Parathyroid adenoma (tissue), 2 donors: ENCODE data around the gene SMARCD1.

ENCODE experiments used
- H2AFZ ChIP-seq: fragments of 300-600 bp; sonication (generic); one replicate; pipeline ENCODE4 v1.7.0; 2017; ENCODE audit warnings: antibody characterized with exemption, mild to moderate bottlenecking
- H3K27ac ChIP-seq: fragments of 300-600 bp; sonication (generic); one replicate; pipeline ENCODE4 v1.7.0; 2017
- H3K27me3 ChIP-seq: fragments of 300-600 bp; sonication (generic); one replicate; pipeline ENCODE4 v1.7.0; 2017; ENCODE audit warnings: low read length; ENCODE audit not compliant: control insufficient read depth, insufficient read depth
- H3K36me3 ChIP-seq: fragments of 300-600 bp; sonication (generic); one replicate; pipeline ENCODE4 v1.7.0; 2017; ENCODE audit warnings: low read length; ENCODE audit not compliant: control insufficient read depth, insufficient read depth
- H3K4me1 ChIP-seq: fragments of 300-600 bp; sonication (generic); one replicate; pipeline ENCODE4 v1.7.0; 2017; ENCODE audit warnings: control low read depth
- H3K4me2 ChIP-seq: fragments of 300-600 bp; sonication (generic); one replicate; pipeline ENCODE4 v1.7.0; 2017; ENCODE audit warnings: low read length
- H3K4me3 ChIP-seq: fragments of 300-600 bp; sonication (generic); one replicate; pipeline ENCODE4 v1.7.0; 2017; ENCODE audit warnings: low read depth, low read length
- H3K79me2 ChIP-seq: fragments of 300-600 bp; sonication (generic); one replicate; pipeline ENCODE4 v1.7.0; 2017; ENCODE audit warnings: control low read depth
- H3K9ac ChIP-seq: fragments of 300-600 bp; sonication (generic); one replicate; pipeline ENCODE4 v1.7.0; 2017; ENCODE audit warnings: mild to moderate bottlenecking
- H3K9me3 ChIP-seq: fragments of 300-600 bp; sonication (generic); one replicate; pipeline ENCODE4 v1.7.0; 2017; ENCODE audit warnings: low read length; ENCODE audit not compliant: control insufficient read depth
- CTCF ChIP-seq: fragments of 300-600 bp; sonication (generic); IDR thresholded peaks from one replicate; pipeline ENCODE4 v1.7.0; 2017; ENCODE audit warnings: antibody characterized with exemption, mild to moderate bottlenecking
- donor health status: primary hyperparathyroidism.

Gene SMARCD1

GRCh38 chr12:50120953-50121352, 35.8 kb downstream of the SMARCD1 start:
- H3K4me3 ChIP-seq, result no peak overlapping the region
- H3K9me3 ChIP-seq, result no peaks in the 10 kb centered on the region
- H3K27me3 ChIP-seq, result no peaks in the 10 kb centered on the region
- peaks cover 5% of the 10 kb centered on the region for H3K4me1 ChIP-seq
- no peak overlapping the region for H2AFZ ChIP-seq
- TF ChIP-seq CTCF, result no peak
- H3K4me2 ChIP-seq, result no peak overlapping the region
- no peaks in the 10 kb centered on the region for H3K36me3 ChIP-seq
- H3K9ac ChIP-seq, result no peak overlapping the region
- H3K27ac ChIP-seq, result no peak overlapping the region
- peaks cover 82% of the 10 kb centered on the region for H3K79me2 ChIP-seq

- H3K36me3 ChIP-seq, result no peaks in the 10 kb centered on the region
- TF ChIP-seq CTCF, result no peak
Observed at GRCh38 chr12:50121641-50122040, 36.5 kb downstream of the SMARCD1 start.

GRCh38 chr12:50123203-50123602, 38.1 kb downstream of the SMARCD1 start:
- no peak overlapping the region for H2AFZ ChIP-seq
- H3K9me3 ChIP-seq, result no peaks in the 10 kb centered on the region
- H3K27me3 ChIP-seq, result no peaks in the 10 kb centered on the region
- no peak overlapping the region for H3K4me2 ChIP-seq
- no peak overlapping the region for H3K27ac ChIP-seq
- no peak overlapping the region for H3K9ac ChIP-seq
- H3K4me3 ChIP-seq, result no peak overlapping the region
- H3K79me2 ChIP-seq, result peaks cover 72% of the 10 kb centered on the region
- peaks cover 2% of the 10 kb centered on the region for H3K4me1 ChIP-seq
- H3K36me3 ChIP-seq, result no peaks in the 10 kb centered on the region
- no peak for TF ChIP-seq CTCF

More at GRCh38 chr12:50121641-50122040, 36.5 kb downstream of the SMARCD1 start:
- peaks cover 76% of the 10 kb centered on the region for H3K79me2 ChIP-seq
- no peak overlapping the region for H2AFZ ChIP-seq
- no peak overlapping the region for H3K9ac ChIP-seq
- H3K4me3 ChIP-seq, result no peak overlapping the region
- no peak overlapping the region for H3K4me2 ChIP-seq
- no peaks in the 10 kb centered on the region for H3K9me3 ChIP-seq
- no peak overlapping the region for H3K27ac ChIP-seq
- peaks cover 4% of the 10 kb centered on the region for H3K4me1 ChIP-seq
- no peaks in the 10 kb centered on the region for H3K27me3 ChIP-seq

GRCh38 chr12:50127546-50127945, 42.4 kb downstream of the SMARCD1 start:
- Histone ChIP-seq H3K79me2 (peaks cover 49% of the 10 kb centered on the region), H3K9ac (no peak overlapping the region), H3K27me3 (no peaks in the 10 kb centered on the region), H3K9me3 (no peaks in the 10 kb centered on the region), H3K4me1 (no peaks in the 10 kb centered on the region), H3K4me2 (no peak overlapping the region), H3K4me3 (no peak overlapping the region), H2AFZ (no peak overlapping the region), H3K27ac (no peak overlapping the region), H3K36me3 (no peaks in the 10 kb centered on the region)
- no peak for TF ChIP-seq CTCF

GRCh38 chr12:50129290-50129689, 44.1 kb downstream of the SMARCD1 start:
- Histone ChIP-seq H3K36me3 (no peaks in the 10 kb centered on the region), H3K4me2 (no peak overlapping the region), H3K27ac (no peak overlapping the region), H3K9ac (no peak overlapping the region), H3K4me3 (no peak overlapping the region), H3K27me3 (no peaks in the 10 kb centered on the region), H3K9me3 (no peaks in the 10 kb centered on the region), H3K4me1 (no peaks in the 10 kb centered on the region), H2AFZ (no peak overlapping the region), H3K79me2 (peaks cover 32% of the 10 kb centered on the region)
- TF ChIP-seq CTCF, result no peak
